ENCODE measurements around the gene ASTN2. TPM values are rescaled to one million over a fixed set of nuclear protein-coding genes. Genes with fewer than 3 reads are reported as not detected.
"Not testable (repeated sequence)": the region's sequence is repeated elsewhere in the genome, so short reads cannot be mapped to it uniquely, and the experiment has no call there.

The ASTN2 gene
- polyA plus RNA-seq, 3 donors = 17.2 to 17.5 (median 17.5) TPM

DNA sequence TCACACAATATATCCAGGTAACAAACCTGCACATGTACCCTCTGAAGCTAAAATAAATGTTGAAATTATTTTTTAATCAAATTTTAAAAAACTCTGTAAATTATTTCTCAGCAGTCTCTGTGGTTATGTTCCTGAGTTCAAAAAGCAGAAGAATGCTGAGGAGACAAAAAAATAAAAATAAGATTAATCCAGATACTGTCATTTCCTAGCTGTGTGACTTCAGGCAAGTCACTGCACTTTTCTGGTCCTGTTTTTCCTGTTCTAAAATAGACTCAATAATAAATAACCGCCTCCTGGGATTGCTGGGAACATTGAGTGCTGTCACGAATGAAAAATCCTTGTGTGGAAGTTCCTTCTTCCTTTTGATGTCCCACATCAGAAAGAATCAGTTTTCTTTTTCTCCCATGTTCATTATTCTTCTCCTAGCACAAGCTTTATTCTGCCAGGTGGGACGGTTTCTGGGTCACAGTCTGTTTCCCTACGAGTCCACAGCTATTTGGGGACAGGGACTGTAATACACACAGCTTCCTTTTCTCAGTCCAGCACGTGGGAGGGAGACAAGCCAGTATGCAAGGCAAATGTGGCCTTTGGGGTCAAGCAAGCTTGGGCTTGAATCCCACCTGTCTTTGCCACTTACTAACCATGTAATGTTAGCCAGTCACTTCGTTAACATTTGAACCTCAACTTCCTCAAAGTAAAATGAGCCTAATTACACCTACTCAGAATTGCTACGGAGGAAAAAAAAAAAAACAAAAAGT is 570.8 kb downstream of the ASTN2 start:
- peak in 4 of 11 donors; percentile 9 to 22 (median 14) for DNase-seq (ENCODE audit: extremely low read depth in 1 of 11, low read depth in 9 of 11, low spot score in 4 of 11)

DNA sequence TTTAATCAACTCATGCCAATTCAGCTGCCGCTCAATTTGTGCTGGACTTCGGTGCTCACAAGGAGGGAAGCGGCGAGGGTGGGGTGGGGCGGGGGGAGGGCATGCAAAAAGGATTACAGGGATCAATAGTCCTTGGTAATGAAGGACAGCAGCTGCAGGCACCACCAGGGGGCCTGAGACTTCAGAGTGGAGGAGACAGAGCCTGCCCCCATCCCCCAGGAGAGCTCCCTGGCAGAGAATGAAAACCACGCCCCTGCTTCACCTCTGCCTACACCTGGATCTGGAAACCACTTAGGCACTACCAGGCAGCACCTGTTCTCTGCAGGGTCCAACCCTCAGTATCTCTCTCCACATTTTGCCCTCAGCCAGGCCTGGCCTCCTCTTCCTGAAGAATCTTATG is 572.2 kb downstream of the ASTN2 start:
- no peak for DNase-seq (ENCODE audit: extremely low read depth in 1 of 11, low read depth in 9 of 11, low spot score in 4 of 11)

DNA sequence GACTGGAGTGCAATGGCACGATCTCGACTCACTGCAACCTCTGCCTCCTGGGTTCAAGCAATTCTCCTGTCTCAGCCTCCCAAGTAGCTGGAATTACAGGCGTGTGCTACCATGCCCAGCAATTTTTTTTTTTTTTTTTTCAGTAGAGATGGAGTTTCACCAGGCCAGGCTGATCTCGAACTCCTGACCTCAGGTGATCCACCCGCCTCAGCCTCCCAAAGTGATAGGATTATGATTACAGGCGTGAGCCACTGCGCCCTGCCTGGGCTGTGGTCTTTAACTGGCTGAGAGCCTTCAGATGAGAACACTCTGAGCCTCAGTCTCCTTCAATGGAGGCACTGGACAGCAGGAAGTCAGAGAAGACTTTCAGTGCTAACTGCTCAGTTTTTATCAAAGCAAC is 576.4 kb downstream of the ASTN2 start:
- DNase-seq (ENCODE audit: extremely low read depth in 1 of 11, low read depth in 9 of 11, low spot score in 4 of 11) = not testable (repeated sequence)

DNA sequence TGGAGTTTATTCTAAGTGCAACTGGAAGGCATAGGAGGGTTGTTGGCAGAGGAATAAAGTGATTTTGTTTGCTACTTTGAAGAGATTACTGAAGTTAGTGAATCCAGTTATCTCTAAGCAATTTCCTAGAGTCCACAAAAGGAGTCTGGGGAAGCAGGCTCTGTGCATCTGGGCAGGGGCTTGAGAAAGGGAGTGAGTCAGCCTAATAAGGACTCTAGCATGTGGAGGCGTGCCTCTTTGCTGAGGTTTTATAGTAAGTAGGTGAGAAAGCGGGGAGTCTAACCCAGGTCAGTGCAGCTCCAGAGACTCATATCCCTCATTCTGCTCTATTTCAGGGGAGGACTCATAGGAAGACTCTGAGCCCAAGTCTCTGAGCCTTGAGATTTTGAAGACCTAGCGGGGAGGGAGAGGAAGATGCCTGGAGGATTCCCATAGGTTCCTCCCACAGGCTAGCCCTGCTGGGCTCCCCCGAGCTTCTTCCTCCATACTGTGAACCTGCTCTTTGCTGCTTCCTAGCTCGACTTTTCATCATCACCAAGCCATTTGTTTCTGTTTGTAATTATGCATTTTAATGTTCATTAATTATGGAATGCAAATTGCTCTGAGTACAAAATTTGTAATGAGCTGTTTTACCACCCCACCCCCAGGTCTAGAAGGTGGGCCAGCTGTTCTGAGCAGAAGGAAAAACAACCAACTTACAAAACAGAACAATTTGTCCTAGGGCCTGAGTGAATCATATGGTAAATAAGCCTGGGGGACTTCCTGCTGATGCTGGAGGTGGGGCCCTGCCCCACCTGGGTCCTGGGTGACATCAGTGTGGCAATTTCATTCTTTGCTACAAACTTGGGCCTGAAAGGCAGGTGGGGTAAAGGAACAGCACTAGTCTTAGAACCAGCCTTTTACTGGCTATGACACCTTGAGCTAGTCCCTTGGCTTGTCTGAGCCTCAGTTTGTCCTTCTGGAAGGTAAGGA is 577.6 kb downstream of the ASTN2 start:
- no peak for DNase-seq (ENCODE audit: extremely low read depth in 1 of 11, low read depth in 9 of 11, low spot score in 4 of 11)

DNA sequence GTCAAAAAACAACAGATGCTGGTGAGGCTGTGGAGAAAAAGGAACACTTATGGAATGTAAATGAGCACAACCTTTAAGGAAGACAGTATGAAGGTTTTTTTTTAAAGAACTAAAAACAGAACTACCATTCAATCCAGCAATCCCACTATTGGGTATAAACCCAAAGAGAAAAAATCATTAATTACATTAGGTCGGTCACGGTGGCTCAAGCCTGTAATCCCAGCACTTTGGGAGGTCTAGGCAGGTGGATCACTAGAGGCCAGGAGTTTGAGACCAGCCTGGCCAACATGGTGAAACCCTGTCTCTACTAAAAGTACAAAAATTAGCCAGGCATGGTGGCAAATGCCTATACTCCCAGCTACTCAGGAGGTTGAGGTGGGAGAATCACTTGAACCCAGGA is 584.5 kb downstream of the ASTN2 start:
- not testable (repeated sequence) for DNase-seq (ENCODE audit: extremely low read depth in 1 of 11, low read depth in 9 of 11, low spot score in 4 of 11)

DNA sequence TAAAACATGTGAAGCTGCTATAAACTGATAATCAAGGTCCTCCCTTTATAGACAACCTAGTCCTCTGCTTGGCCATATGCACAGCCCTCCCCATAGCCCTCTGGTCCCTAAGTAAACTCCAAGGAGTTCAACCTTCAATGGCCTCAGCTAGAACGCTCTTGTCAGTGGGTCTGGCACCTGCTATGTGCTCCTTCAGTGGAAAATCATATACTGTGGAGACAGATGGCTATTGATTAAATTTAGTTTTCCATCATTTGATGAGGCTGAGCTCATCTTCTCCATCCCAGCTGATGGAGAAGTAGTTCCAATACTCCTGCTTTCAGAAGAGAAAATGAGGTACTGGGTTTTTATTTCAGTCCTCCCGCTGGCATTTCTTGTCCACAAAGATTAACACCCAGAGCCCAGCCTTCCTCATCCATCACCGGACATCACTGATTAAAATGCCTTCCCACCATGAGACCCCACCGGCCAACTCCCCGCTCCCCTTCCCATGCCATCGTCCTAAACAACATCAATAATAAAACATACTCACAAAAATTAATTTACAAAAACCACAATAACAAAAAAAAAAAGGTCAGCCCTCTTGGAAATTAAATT is 593.1 kb downstream of the ASTN2 start:
- no peak for DNase-seq (ENCODE audit: extremely low read depth in 1 of 11, low read depth in 9 of 11, low spot score in 4 of 11)

DNA sequence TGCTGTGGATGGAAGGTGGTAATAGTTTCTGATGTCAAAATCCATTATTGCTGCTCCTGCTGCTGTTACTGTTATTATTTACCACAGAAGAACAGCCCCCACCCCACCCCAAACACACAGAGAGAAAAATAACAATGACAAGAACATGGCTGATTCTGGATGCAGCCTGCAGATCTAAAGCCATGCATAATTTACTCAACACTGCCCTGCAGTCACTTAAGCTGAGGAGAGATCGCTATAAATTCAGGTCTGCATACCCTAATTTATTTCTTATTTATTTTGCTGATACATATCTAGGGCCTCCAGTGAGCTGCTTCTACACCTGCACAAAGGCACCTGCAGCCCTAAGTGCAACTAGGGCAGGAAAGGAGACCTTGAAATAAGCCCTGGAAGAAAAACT is 595.7 kb downstream of the ASTN2 start:
- no peak for DNase-seq (ENCODE audit: extremely low read depth in 1 of 11, low read depth in 9 of 11, low spot score in 4 of 11)

DNA sequence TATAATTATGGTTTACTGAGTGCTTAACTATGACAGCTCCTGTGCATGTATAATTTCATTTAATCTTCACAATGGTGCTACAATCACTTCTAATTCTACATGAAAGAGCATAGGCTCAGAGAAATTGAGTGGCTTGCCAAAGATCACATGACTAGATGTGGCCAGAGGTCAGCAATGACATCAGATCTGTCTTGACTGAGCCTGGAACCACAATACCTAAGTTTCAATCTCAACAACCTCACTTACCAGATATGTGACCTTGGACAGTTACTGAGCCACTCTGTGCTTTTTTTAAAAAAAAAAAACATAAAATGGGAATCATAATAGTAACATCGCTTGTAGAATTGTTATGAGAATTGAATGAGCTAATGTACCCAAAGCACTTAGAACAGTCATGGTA is 597.1 kb downstream of the ASTN2 start:
- DNase-seq (ENCODE audit: extremely low read depth in 1 of 11, low read depth in 9 of 11, low spot score in 4 of 11) = no peak

DNA sequence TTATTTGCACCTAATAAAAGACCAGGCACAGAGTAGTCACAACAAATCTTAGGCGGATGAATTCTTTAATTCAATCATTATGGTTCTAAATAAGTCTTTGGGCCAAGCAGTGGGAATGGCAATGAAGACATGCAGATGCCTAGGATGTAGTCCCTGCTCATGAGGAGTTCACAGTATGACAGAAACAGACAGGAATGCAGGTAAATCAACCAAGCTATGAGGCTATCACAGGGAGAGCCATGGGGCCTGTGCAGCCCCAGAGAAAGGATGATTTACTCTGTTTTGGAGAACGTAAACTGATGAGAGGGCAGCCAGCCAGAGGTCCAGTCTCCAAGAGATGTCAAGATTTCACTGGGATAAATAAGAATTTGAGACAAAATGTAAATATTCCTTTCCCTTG is 598.4 kb downstream of the ASTN2 start:
- DNase-seq (ENCODE audit: extremely low read depth in 1 of 11, low read depth in 9 of 11, low spot score in 4 of 11) = no peak

DNA sequence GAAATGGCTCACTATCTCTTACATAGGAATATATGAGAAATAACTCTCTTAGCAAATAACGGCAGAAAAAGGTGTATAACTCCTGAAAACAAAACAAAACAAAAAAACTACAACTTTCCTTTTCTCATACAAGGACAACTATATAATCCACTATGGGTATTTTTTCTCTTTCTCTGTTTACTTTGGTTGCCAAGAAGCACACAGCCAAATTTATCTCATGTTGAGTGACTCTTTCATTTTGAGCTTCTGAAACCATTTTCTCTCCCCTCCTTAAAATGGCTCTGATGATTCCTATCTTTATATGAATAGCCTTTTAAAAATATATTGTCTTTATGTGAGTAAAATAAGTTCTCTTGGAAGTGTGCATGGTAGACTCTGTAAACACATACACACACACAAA is 599.0 kb downstream of the ASTN2 start:
- DNase-seq (ENCODE audit: extremely low read depth in 1 of 11, low read depth in 9 of 11, low spot score in 4 of 11) = no peak

DNA sequence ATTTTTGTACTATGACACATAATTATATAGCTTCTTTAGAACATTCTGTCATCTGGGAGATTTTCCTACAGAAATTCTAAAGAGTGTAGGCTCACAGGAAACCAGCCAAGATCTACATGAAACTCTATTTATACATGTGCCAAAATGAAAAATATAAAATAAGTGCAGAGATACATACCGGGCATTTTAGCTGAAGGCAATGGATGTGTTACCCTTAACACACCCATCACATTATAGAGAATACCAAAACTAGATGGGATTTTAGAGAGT is 601.9 kb downstream of the ASTN2 start:
- no peak for DNase-seq (ENCODE audit: extremely low read depth in 1 of 11, low read depth in 9 of 11, low spot score in 4 of 11)

DNA sequence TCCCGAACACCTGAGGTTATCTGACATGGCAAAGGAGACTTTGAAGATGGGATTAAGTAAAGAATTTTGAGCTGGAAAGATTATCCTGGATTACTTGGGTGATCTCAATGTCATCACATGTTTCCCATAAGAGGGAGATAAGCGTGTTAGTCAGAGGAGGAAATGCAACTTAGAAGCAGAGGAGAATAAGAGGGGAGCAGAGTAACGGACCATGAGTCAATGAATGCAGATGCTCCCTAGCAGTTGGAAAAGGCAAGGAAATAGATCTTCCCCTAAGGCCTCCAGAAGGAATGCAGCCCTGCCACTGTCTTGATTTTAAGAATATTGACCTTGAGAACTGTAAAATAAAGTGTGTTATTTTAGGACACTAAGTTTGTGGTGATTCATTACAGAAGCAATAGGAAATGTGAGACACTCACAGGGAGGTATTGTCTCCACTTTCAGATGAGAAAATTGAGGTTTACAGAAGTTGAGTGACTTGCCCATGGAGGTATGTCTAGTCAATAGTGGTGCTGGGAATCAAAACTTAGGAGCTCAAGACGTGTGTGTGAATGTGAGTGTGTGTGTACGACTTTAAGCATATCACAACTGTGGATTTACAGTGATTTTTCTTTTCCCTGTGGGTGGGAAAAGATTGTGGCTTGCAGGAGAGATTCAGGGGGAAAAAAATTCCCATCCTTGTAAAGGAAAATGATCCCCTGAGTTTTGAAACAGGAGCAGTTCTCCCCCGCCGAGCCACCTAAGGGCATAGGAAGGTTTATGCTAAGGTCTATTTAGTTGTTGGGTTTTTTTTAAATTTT is 602.4 kb downstream of the ASTN2 start:
- no peak for DNase-seq (ENCODE audit: extremely low read depth in 1 of 11, low read depth in 9 of 11, low spot score in 4 of 11)

DNA sequence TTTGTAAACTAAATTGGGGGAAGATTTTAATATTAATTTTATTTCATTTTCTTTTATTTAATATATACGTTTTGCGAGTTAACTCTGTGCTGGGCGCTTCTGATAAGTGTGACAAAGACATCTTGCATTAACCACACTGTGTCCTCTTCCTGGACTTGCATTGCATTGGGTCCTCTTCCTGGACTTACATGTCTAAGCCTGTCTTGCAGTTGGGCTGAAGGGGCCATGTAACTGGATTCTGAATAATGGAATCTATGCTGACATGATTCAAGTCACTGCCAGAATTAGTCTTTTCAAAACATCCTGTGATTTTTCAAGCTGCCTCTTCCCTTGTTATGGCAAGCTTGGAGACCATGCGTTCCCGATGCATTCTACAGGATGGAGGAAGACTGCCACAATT is 605.2 kb downstream of the ASTN2 start:
- no peak for DNase-seq (ENCODE audit: extremely low read depth in 1 of 11, low read depth in 9 of 11, low spot score in 4 of 11)

DNA sequence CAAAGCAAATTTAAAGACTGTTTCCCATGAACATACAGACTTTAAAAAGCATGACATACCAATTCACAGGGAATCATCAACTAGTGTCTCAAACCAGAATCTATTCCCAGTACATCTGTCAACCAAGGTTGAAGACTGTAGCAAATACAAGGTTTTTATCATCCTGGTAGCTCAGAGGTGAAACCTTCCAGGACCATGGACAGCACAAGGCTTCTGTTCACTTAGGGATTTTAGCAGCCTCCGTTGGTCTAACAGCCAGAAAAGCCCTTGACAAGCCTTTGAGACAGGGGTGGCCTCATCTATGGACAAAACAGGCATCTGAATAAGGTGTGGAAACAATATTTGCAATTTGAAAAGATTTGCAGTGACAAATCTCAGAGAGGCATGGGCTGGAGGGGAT is 608.8 kb downstream of the ASTN2 start:
- peak; percentile 15 to 69 (median 45) for DNase-seq (ENCODE audit: extremely low read depth in 1 of 11, low read depth in 9 of 11, low spot score in 4 of 11)

DNA sequence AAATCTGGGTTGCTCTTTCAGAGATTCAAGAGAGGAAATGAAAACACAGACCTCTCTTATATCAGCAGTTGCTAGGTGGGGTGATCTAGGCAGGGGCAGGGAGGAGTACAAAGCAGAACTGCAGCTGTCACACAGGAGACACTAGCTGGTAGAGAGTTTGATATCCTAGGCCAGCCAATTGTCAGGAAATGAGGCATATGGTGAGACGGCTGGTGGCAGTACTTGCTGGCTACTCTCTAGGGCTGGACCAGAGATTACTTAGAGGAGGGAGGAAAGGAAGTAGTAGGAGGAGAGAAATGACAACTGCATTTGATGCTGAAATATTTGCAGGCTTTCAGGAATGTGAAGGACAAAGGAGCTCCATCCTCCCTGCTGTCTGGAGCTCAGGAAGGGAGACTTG is 614.0 kb downstream of the ASTN2 start:
- DNase-seq (ENCODE audit: extremely low read depth in 1 of 11, low read depth in 9 of 11, low spot score in 4 of 11) = no peak

DNA sequence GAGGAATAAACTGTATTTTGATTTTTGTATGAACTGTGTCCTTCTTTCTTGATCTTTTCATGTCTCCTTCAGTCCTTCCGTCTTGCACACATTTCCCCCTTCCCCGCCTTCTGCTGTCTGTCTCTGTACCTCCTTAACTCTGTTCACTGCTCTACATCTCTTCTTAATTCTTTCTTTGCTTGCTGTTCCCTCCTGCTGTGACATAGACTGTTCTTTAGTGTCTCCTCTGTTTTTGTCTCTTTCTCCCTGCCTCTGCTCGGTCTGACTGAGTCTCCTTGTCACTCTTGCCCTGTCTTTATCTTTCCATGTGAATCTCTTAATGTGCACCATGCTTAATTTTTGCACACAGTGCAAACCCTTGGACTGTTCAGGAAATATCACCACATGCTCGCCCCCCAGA is 614.8 kb downstream of the ASTN2 start:
- DNase-seq (ENCODE audit: extremely low read depth in 1 of 11, low read depth in 9 of 11, low spot score in 4 of 11) = no peak

DNA sequence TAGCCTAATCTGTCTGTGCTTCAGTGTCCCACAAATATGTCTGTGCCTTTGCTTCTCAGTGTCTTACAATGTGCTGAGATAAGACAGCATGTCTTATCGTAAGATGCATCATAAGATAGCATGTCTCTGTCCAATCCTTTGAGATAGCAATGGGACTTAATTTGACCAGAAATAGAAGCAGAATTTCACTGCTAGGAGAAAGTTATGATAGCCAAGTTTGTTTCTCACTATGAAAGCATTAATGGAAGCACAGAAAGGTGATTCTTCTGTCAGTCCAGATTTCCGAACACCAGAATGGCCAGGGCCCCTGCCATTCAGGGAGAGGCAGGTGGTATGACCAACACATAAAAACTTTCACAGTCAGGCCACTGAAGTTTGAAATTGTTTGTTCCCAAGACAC is 616.3 kb downstream of the ASTN2 start:
- no peak for DNase-seq (ENCODE audit: extremely low read depth in 1 of 11, low read depth in 9 of 11, low spot score in 4 of 11)

DNA sequence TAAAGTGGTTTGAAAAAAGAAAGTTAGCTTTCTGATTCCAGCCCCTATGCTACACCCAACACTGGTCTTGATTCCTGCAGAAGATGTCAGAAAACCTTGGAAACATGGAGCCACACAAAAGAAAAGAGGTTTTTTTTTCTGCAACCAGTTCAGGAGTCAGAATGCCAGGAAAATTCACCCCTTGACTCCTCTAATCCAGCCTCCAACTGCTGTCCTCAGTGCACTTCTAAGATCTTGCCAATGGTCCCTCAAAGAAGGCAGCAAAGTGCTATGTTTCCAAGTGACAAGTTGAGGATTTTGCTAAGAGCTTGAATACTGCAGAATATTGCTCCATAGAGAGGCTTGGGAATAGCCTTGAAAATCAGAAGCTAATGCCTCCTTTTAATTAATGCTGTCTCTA is 617.6 kb downstream of the ASTN2 start:
- DNase-seq (ENCODE audit: extremely low read depth in 1 of 11, low read depth in 9 of 11, low spot score in 4 of 11) = no peak

DNA sequence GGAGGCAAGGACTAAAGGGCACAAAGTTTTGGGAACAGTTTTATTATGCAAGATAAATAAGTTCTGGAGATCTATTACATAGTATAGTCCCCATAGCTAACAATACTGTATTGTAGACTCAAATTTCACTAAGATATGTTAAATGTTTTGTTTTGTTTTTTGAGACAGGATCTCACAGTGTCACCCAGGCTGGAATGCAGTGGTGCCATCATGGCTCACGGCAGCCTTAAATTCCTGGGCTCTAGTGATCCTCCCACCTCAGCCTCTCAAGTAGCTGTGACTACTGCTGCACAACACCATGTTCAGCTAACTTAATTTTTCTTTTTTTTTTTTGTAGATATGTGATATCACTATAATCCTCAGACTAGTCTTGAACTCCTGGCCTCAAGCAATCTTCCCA is 618.2 kb downstream of the ASTN2 start:
- DNase-seq (ENCODE audit: extremely low read depth in 1 of 11, low read depth in 9 of 11, low spot score in 4 of 11) = no peak
